ENCODE results near the gene UCKL1.

DNA sequence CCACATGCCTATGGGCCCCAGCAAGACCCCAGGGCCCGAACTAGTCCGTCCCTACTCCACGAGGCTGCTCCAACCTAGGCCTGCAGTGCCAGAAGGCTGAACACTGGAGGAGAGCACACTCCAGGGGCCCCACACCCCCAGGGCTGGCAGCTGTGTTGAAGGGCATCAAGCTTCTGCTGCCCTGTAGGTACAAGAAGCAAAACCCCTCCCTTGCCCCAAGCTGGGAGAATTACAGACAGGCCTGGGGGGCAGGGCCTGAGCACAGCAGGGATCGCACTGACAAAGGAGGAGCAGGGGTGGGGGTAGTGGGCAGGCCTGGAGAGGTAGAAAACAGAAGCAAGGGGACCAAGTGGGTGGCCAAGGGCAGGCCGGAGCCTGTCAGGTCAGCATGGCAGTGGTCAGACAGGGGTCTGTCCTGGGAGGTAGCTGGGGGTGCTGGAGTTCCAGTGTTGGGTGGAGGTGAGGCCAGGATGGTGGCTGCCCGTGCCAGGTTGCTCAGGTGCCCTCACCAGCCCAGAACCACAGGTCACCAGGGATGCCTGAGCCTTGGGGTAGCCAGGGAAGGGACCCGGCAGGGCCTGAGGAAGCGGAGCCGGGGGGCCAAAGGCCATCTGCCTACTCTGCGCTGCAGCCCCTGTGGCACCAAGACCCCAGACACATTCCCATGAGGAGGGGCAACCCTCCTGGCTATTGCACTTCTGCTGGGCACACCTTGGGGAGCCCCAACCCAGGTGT, 2.9 kb upstream of the UCKL1 start:
- TF ChIP-seq, protein P1, sequence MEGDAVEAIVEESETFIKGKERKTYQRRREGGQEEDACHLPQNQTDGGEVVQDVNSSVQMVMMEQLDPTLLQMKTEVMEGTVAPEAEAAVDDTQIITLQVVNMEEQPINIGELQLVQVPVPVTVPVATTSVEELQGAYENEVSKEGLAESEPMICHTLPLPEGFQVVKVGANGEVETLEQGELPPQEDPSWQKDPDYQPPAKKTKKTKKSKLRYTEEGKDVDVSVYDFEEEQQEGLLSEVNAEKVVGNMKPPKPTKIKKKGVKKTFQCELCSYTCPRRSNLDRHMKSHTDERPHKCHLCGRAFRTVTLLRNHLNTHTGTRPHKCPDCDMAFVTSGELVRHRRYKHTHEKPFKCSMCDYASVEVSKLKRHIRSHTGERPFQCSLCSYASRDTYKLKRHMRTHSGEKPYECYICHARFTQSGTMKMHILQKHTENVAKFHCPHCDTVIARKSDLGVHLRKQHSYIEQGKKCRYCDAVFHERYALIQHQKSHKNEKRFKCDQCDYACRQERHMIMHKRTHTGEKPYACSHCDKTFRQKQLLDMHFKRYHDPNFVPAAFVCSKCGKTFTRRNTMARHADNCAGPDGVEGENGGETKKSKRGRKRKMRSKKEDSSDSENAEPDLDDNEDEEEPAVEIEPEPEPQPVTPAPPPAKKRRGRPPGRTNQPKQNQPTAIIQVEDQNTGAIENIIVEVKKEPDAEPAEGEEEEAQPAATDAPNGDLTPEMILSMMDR (IDR thresholded peaks at IDR 0.05), result no peak
- no peak for TF ChIP-seq POLR2A (IDR thresholded peaks at IDR 0.05)
